Heart left ventricle (tissue), 16 donors: ENCODE results near the gene HECTD2. TPM values are rescaled to one million over a fixed set of nuclear protein-coding genes. Genes with fewer than 3 reads are reported as not detected.
"Not testable (repeated sequence)": the region's sequence is repeated elsewhere in the genome, so short reads cannot be mapped to it uniquely, and the experiment has no call there.

ENCODE experiments used
- ATAC-seq, 4 donors: fragments of 200-7000 bp; cut with Tn5 transposase; one replicate each; pipeline ENCODE4 v1.9.1; 2020 to 2022; ENCODE audit warnings: moderate library complexity in 4 of 4, mild to moderate bottlenecking in 3 of 4, moderate number of reproducible peaks in 1 of 4
- DNase-seq, 5 donors: peaks; one replicate each; pipeline ENCODE4 v3.0.0-alpha.2; 2020
- H3K27ac ChIP-seq, 12 donors: fragments of 200-600 bp; sonication (generic) in 4 of 12; one replicate each; pipeline versions ENCODE4 v1.5.0 to v1.8.0; 2016 to 2022; ENCODE audit warnings: mild to moderate bottlenecking in 2 of 12
- H3K27me3 ChIP-seq, 9 donors: fragments of 200-600 bp; sonication (generic) in 2 of 9; one replicate each; pipeline versions ENCODE4 v1.5.1 to v1.8.0; 2016 to 2022; ENCODE audit warnings: mild to moderate bottlenecking in 3 of 9
- H3K36me3 ChIP-seq, 9 donors: fragments of 200-600 bp; sonication (generic) in 2 of 9; one replicate each; pipeline versions ENCODE4 v1.5.0 to v1.8.0; 2018 to 2022; ENCODE audit warnings: mild to moderate bottlenecking in 2 of 9
- H3K4me1 ChIP-seq, 12 donors: fragments of 200-600 bp; sonication (generic) in 4 of 12; one replicate each; pipeline versions ENCODE4 v1.5.0 to v1.8.0; 2016 to 2022; ENCODE audit warnings: mild to moderate bottlenecking in 3 of 12
- H3K4me3 ChIP-seq, 12 donors: fragments of 200-600 bp; sonication (generic) in 4 of 12; one replicate each; pipeline versions ENCODE4 v1.5.0 to v1.8.0; 2017 to 2022; ENCODE audit warnings: mild to moderate bottlenecking in 9 of 12, moderate library complexity in 4 of 12
- H3K9me3 ChIP-seq, 12 donors: fragments of 200-600 bp; sonication (generic) in 4 of 12; one replicate each; pipeline versions ENCODE4 v1.5.0 to v1.8.0; 2016 to 2022; ENCODE audit warnings: mild to moderate bottlenecking in 1 of 12
- POLR2A ChIP-seq, 2 donors: fragments of 450-650 bp; IDR thresholded peaks; one replicate each; pipeline ENCODE4 v1.6.1; 2017; ENCODE audit warnings: antibody characterized with exemption in 2 of 2, mild to moderate bottlenecking in 2 of 2, moderate library complexity in 2 of 2
- WGBS, 4 donors: extraction: QIAGEN DNeasy Blood & Tissue Kit in 2 of 4; methylation state at CpG; one replicate each; pipeline versions ENCODE4 v1.1.5 to v1.1.7; 2013 to 2018; 5-methylcytosine and 5-hydroxymethylcytosine counted together
- intact Hi-C, 10 donors: fragments of 100-400 bp; cut with DNase I; formaldehyde crosslinking; loops; one replicate each; pipeline versions ENCODE4 v1.11.1 to v1.14.2; 2022
- polyA plus RNA-seq, 2 donors: library from polyadenylated mRNA; stranded (reverse); fragments of 200-250 nt; gene quantifications; one replicate each; pipeline ENCODE4 v1.2.3, GENCODE V29; 2013
- total RNA-seq, 9 donors: library from RNA; depleted of rRNA in 2 of 9; stranded (reverse); fragments of >200 nt in 2 of 9; fragmentation: NEBNext Ultra II Directional in 3 of 9; extraction: Animal tissue kit (Norgen Biotek cat#: 25700) in 3 of 9; gene quantifications; one replicate each; pipeline versions ENCODE4 v1.1.0 to v1.2.4, GENCODE V29; 2016 to 2023
- TF ChIP-seq, protein P1 (sequence below), 12 donors: fragments of 200-600 bp; sonication (generic) in 4 of 12; IDR thresholded peaks; one replicate each; pipeline versions ENCODE4 v1.5.0 to v1.8.0; 2018 to 2022; ENCODE audit warnings: antibody characterized with exemption in 12 of 12, mild to moderate bottlenecking in 5 of 12
- donor health status: ischemic (EF 13 %, LVEDD 7.1; RV severe dilation, severe dysfunction).
- donor health status: healthy with polysubstance abuse.
- donor health status: DM: no; HTN: yes; CAD: no.
- donor health status: DM: no; HTN: no; CAD: no.
- donor health status: ischemic (EF 25% LVEDD 6.9; RV normal size, moderate dysfunction).
- donor health status: ischemic (EF 25% LVEDD 5.7; RV mildly dilated, moderate dysfunction).
- donor health status: healthy.
- donor health status: DM: yes; HTN: yes; CAD: no.
- donor health status: ischemic (EF 35%, LVEDD 5.7; RV mildly dilated, moderate dysfunction).
- donor health status: nonischemic (EF 11% LVEDD 7.7; RV severe dilation, severe dysfunction).
- donor health status: DM: yes; HTN: yes; CAD: no.
- donor health status: PGD.
- donor health status: ischemic (EF 29% LVEDD 5.4; RV normal size, mild dysfunction).
- donor health status: nonischemic (EF 23%, LVEDD 6.1; RV moderate dilation, normal function).

Gene HECTD2
- total and polyA plus RNA-seq, 11 donors, result 2.3 to 9.3 (median 4.1) TPM

DNA sequence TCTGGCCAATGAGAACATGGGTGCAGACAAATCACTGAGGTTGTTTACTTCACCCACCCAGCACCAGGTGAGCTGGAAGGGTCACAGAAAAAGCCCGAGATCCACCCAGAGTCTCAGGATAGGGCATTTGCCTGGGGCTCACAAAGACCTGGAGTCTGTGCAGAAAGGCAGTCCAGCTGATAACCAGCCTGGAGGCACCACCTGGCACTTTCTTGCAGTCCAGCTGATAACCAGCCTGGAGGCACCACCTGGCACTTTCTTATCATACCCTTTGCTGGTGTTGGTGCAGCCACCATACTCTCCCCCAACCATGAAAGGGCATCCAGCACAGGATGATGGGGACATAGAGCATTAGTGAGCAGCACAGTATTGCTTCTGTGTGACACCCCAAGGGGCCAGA, 118.6 kb downstream of the HECTD2 start:
- Histone ChIP-seq H3K4me3 (no peak overlapping the region), H3K27me3 (no peaks in the 10 kb centered on the region), H3K36me3 (no peaks in the 10 kb centered on the region), H3K9me3 (no peaks in the 10 kb centered on the region), H3K4me1 (no peaks in the 10 kb centered on the region), H3K27ac (no peak overlapping the region)
- TF ChIP-seq POLR2A (IDR thresholded peaks at IDR 0.05), result no peak
- TF ChIP-seq, protein P1, sequence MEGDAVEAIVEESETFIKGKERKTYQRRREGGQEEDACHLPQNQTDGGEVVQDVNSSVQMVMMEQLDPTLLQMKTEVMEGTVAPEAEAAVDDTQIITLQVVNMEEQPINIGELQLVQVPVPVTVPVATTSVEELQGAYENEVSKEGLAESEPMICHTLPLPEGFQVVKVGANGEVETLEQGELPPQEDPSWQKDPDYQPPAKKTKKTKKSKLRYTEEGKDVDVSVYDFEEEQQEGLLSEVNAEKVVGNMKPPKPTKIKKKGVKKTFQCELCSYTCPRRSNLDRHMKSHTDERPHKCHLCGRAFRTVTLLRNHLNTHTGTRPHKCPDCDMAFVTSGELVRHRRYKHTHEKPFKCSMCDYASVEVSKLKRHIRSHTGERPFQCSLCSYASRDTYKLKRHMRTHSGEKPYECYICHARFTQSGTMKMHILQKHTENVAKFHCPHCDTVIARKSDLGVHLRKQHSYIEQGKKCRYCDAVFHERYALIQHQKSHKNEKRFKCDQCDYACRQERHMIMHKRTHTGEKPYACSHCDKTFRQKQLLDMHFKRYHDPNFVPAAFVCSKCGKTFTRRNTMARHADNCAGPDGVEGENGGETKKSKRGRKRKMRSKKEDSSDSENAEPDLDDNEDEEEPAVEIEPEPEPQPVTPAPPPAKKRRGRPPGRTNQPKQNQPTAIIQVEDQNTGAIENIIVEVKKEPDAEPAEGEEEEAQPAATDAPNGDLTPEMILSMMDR (IDR thresholded peaks at IDR 0.05), result no peak
- ATAC-seq, result no peak
- intact Hi-C loops, result no loop called here
- WGBS, 4 donors, result 89 to 100% (median 94%) methylated on average over 1 of the region's 1 CpG
- DNase-seq, result no peak

- H3K27me3 ChIP-seq, H3K36me3 ChIP-seq, ATAC-seq, intact Hi-C loops, DNase-seq, H3K27ac ChIP-seq, H3K4me3 ChIP-seq, H3K9me3 ChIP-seq: not testable (repeated sequence)
- WGBS, 4 donors, result no CpG with 5 or more reads among the region's 1 CpG
- peaks cover 0 to 13% (median 0%) of the 10 kb centered on the region in 12 donors for H3K4me1 ChIP-seq
Measured at GRCh38 chr10:91534789-91535188, 124.6 kb downstream of the HECTD2 start.

GRCh38 chr10:91536111-91536510, 126.0 kb downstream of the HECTD2 start:
- no peaks in the 10 kb centered on the region for H3K27me3 ChIP-seq
- DNase-seq (peak in 2 of 5 donors; percentile 32 to 70), ATAC-seq (peak in 3 of 4 donors; percentile 58 to 75 (median 62))
- intact Hi-C loops, result no loop called here
- TF ChIP-seq, protein P1 (IDR thresholded peaks at IDR 0.05), result no peak
- TF ChIP-seq POLR2A (IDR thresholded peaks at IDR 0.05), result no peak
- peaks cover 0 to 13% (median under 1%) of the 10 kb centered on the region in 12 donors for H3K4me1 ChIP-seq
- no peak overlapping the region for H3K4me3 ChIP-seq
- H3K36me3 ChIP-seq, result no peaks in the 10 kb centered on the region
- WGBS, 4 donors, result 61 to 80% (median 72%) methylated on average over 4 of the region's 4 CpGs
- H3K9me3 ChIP-seq, result peaks cover 0 to 8% (median 0%) of the 10 kb centered on the region in 12 donors
- H3K27ac ChIP-seq, result no peak overlapping the region

GRCh38 chr10:91536733-91537132, 126.6 kb downstream of the HECTD2 start:
- peaks cover 0 to 16% (median 3%) of the 10 kb centered on the region in 12 donors for H3K4me1 ChIP-seq
- TF ChIP-seq, protein P1 (IDR thresholded peaks at IDR 0.05), result no peak
- no peak for TF ChIP-seq POLR2A (IDR thresholded peaks at IDR 0.05)
- intact Hi-C loops, result no loop called here
- DNase-seq, result no peak
- H3K4me3 ChIP-seq, result no peak overlapping the region
- no peak overlapping the region for H3K27ac ChIP-seq
- no peaks in the 10 kb centered on the region for H3K36me3 ChIP-seq
- no peaks in the 10 kb centered on the region for H3K27me3 ChIP-seq
- H3K9me3 ChIP-seq, result peaks cover 0 to 8% (median 0%) of the 10 kb centered on the region in 12 donors
- ATAC-seq, result peak in 1 of 4 donors; percentile 36
- WGBS, 4 donors, result 71 to 76% (median 72%) methylated on average over 2 of the region's 2 CpGs
